ENCODE results near the gene HS6ST3. TPM values are rescaled to one million over a fixed set of nuclear protein-coding genes. Genes with fewer than 3 reads are reported as not detected.

The HS6ST3 gene
- total and polyA plus RNA-seq, 9 of the 15 experiments (the other 6 are each of a cell fraction or from before 2014, with no cell fraction given), result not detected

DNA sequence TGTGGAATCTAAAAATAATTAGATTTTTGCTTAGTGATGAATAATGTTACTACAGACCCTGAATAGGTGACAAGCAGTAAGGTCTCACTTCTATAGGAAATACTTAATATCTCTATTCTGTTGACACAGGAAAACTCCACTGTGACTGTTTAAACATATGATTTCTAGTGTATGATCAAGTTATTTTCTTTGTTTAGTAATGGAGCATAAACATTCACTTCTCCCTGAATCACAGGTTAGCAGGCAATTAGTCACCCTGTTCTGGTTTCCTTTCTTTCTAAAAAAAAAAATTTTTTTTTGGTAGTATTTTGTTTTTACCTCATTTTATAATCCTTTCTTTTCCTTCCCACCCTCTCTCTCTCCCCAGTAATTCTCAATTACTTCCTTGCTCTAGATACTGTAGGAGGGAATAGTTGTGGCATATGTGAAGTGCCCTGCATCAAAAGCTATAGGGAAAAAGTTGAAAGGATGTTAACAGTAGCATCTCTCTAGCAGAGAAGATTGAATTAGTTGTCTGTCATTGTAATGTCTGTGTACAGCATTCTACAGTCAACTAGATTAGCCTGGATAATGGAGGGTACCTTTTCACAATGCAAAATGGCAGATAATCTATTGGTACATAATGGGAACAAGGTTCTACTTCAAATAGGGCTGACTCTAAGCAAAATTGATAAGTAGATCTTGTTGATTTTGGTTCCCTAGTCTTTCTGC lies 3.5 kb downstream of the HS6ST3 start (continued):
- TF ChIP-seq, protein P1, sequence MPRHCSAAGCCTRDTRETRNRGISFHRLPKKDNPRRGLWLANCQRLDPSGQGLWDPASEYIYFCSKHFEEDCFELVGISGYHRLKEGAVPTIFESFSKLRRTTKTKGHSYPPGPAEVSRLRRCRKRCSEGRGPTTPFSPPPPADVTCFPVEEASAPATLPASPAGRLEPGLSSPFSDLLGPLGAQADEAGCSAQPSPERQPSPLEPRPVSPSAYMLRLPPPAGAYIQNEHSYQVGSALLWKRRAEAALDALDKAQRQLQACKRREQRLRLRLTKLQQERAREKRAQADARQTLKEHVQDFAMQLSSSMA (CRISPR knock-in tag; IDR thresholded peaks at IDR 0.05), result no peak
- TF ChIP-seq, protein P2, sequence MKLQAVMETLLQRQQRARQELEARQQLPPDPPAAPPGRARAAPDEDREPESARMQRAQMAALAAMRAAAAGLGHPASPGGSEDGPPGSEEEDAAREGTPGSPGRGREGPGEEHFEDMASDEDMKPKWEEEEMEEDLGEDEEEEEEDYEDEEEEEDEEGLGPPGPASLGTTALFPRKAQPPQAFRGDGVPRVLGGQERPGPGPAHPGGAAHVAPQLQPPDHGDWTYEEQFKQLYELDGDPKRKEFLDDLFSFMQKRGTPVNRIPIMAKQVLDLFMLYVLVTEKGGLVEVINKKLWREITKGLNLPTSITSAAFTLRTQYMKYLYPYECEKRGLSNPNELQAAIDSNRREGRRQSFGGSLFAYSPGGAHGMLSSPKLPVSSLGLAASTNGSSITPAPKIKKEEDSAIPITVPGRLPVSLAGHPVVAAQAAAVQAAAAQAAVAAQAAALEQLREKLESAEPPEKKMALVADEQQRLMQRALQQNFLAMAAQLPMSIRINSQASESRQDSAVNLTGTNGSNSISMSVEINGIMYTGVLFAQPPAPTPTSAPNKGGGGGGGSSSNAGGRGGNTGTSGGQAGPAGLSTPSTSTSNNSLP (IDR thresholded peaks at IDR 0.05; ENCODE audit: borderline replicate concordance, low read depth, low read length), result no peak
- TF ChIP-seq ESRRA (IDR thresholded peaks at IDR 0.05; ENCODE audit: borderline replicate concordance, low read depth), result no peak

DNA sequence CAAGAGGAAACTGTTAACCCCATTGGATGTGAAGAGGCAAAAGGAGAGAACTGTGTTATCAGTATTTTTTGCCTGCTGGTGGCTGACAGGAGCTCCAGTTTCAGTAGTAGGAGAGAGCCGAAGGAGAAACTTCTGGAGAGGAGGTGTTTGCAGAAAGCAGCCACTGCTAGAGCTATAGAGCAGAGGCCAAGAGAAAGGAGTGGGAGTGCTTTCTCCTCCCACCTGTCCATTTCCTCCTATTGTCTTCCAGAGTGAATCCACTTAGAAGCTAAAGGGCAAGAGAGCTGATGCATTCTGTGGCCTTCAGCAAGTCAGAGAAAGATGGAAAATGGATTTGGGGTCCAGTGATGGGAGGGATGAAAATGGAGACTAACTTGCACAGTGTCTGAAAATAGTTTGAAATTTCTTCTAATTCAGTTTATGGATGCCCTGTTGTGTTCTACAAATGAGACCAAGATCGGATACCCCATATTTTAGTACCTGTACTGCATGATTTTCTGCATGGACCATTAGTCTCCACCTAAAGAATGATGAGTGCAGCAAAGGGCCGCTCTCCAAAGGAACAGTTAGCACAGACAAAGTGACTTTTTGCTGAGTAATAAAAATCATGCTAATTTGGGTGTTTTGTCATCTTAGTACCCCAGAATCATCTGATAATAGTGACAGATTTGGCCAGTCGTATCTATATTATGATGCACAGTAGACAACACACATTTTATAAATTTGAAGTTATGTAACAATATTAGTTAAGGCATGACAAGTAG lies 10.7 kb downstream of the HS6ST3 start:
- BruUV-seq (replicated peaks), result no TSS peak
- no peak overlapping the region for H3K9ac ChIP-seq (ENCODE audit: insufficient read depth in 1 of 2, low read depth in 2 of 2, low read length in 2 of 2)
- FAIRE-seq (no peak), ATAC-seq (no peak), DNase-seq (ENCODE audit: extremely low read depth in 1 of 4, low spot score in 3 of 4) (no peak)
- WGBS (ENCODE audit: insufficient coverage, low coverage, missing lambda C conversion rate), result 0% methylated on average over 3 of the region's 4 CpGs
- H3K4me1 ChIP-seq (replicated peaks in 1 of 2; ENCODE audit: control insufficient read depth in 2 of 2, insufficient read depth in 2 of 2, low read length in 2 of 2), result no peaks in the 10 kb centered on the region
- H3K9me1 ChIP-seq (ENCODE audit: control insufficient read depth, insufficient read depth, low read length), result no peaks in the 10 kb centered on the region
- no peak overlapping the region for H3K4me2 ChIP-seq (ENCODE audit: insufficient read depth, low read length)
- no peak overlapping the region for H3K4me3 ChIP-seq
- no peaks in the 10 kb centered on the region for H4K20me1 ChIP-seq (replicated peaks; ENCODE audit: control insufficient read depth, insufficient read depth, low read length)
- H2AFZ ChIP-seq (ENCODE audit: low read depth, low read length), result no peak overlapping the region
- POLR2A ChIA-PET, result no interaction called here
- no peaks in the 10 kb centered on the region for H3K36me3 ChIP-seq (ENCODE audit: control insufficient read depth, insufficient read depth, low read length)
- H3K27me3 ChIP-seq (ENCODE audit: control insufficient read depth in 2 of 2, insufficient read depth in 2 of 2, low read length in 2 of 2), result no peaks in the 10 kb centered on the region
- intact Hi-C loops (cut with micrococcal nuclease) (no loop called here), in situ Hi-C loops (cut with MboI) (no loop called here)
- H3K79me2 ChIP-seq (ENCODE audit: control insufficient read depth, insufficient read depth, low read length), result no peaks in the 10 kb centered on the region
- CTCF ChIA-PET (ENCODE audit: low intra/inter-chr PET ratio), result no interaction called here
- H3K27ac ChIP-seq (ENCODE audit: extremely low read depth, low read depth, low read length), result no peak overlapping the region
- H3K9me3 ChIP-seq (replicated peaks; ENCODE audit: control insufficient read depth, insufficient read depth, low read depth, low read length), result no peaks in the 10 kb centered on the region
- TF ChIP-seq ZKSCAN3 (CRISPR knock-in tag; IDR thresholded peaks at IDR 0.05) (no peak), ZNF668 (CRISPR knock-in tag; IDR thresholded peaks at IDR 0.05) (no peak), SETDB1 (IDR thresholded peaks at IDR 0.05; ENCODE audit: low read length) (no peak), NUFIP1 (IDR thresholded peaks at IDR 0.05; ENCODE audit: partially characterized antibody) (no peak), SMARCA4 (IDR thresholded peaks at IDR 0.05) (no peak), NR2C1 (IDR thresholded peaks at IDR 0.05) (no peak), NR2C1 (tag; IDR thresholded peaks at IDR 0.05) (no peak), L3MBTL2 (IDR thresholded peaks at IDR 0.05) (no peak), ZNF561 (CRISPR knock-in tag; conservative IDR thresholded peaks at IDR 0.05) (no peak), LCOR (CRISPR knock-in tag; IDR thresholded peaks at IDR 0.05) (no peak), HDGF (IDR thresholded peaks at IDR 0.05) (no peak), DIDO1 (tag; IDR thresholded peaks at IDR 0.05; ENCODE audit: low read depth) (no peak), YY1 (IDR thresholded peaks at IDR 0.05; ENCODE audit: borderline replicate concordance in 1 of 3, control insufficient read depth in 1 of 3, extremely low read depth in 1 of 3, insufficient read depth in 3 of 3, insufficient read length in 1 of 3, insufficient replicate concordance in 2 of 3, low read depth in 1 of 3, low read length in 2 of 3) (no peak)
- TF ChIP-seq, protein P3, sequence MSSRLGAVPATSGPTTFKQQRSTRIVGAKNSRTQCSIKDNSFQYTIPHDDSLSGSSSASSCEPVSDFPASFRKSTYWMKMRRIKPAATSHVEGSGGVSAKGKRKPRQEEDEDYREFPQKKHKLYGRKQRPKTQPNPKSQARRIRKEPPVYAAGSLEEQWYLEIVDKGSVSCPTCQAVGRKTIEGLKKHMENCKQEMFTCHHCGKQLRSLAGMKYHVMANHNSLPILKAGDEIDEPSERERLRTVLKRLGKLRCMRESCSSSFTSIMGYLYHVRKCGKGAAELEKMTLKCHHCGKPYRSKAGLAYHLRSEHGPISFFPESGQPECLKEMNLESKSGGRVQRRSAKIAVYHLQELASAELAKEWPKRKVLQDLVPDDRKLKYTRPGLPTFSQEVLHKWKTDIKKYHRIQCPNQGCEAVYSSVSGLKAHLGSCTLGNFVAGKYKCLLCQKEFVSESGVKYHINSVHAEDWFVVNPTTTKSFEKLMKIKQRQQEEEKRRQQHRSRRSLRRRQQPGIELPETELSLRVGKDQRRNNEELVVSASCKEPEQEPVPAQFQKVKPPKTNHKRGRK (tag; IDR thresholded peaks at IDR 0.05), result no peak
